H9 (cell line): Measurements from ENCODE around the gene SRRM3. TPM values are rescaled to one million over a fixed set of nuclear protein-coding genes. Genes with fewer than 3 reads are reported as not detected.

ENCODE experiments used
- DNase-seq: peaks from one replicate; pipeline ENCODE4 v3.0.0-alpha.2; 2017
- H2AFZ ChIP-seq: one replicate; pipeline ENCODE4 v1.6.1; 2013; ENCODE audit warnings: mild to moderate bottlenecking, low read length, control low read depth, moderate library complexity
- H2AK5ac ChIP-seq: 2 replicates; pipeline ENCODE4 v1.6.1; 2013; ENCODE audit warnings: low read length, control low read depth, mixed read lengths; ENCODE audit not compliant: insufficient read length
- H2BK120ac ChIP-seq: one replicate; pipeline ENCODE4 v1.6.1; 2013; ENCODE audit warnings: low read depth, mild to moderate bottlenecking, low read length, control low read depth, inconsistent platforms; ENCODE audit not compliant: poor library complexity, severe bottlenecking
- H2BK12ac ChIP-seq: 2 replicates; pipeline ENCODE4 v1.6.1; 2013; ENCODE audit warnings: low read length, control low read depth, mixed read lengths, low read depth; ENCODE audit not compliant: insufficient read length
- H2BK15ac ChIP-seq: 2 replicates; pipeline ENCODE4 v1.6.1; 2013; ENCODE audit warnings: low read depth, low read length, control low read depth
- H2BK20ac ChIP-seq: one replicate; pipeline ENCODE4 v1.6.1; 2013; ENCODE audit warnings: low read depth, mild to moderate bottlenecking, low read length, control low read depth, inconsistent platforms; ENCODE audit not compliant: poor library complexity, severe bottlenecking
- H2BK5ac ChIP-seq: 2 replicates; pipeline ENCODE4 v1.6.1; 2013; ENCODE audit warnings: low read length, control low read depth, mixed read lengths; ENCODE audit not compliant: insufficient read length
- H3K14ac ChIP-seq: 2 replicates; pipeline ENCODE4 v1.6.1; 2013; ENCODE audit warnings: low read length, control low read depth; ENCODE audit not compliant: insufficient read depth
- H3K18ac ChIP-seq: 2 replicates; pipeline ENCODE4 v1.6.1; 2013; ENCODE audit warnings: low read depth, mild to moderate bottlenecking, mixed read lengths, low read length, control low read depth; ENCODE audit not compliant: insufficient read length
- H3K23ac ChIP-seq: 2 replicates; pipeline ENCODE4 v1.6.1; 2013; ENCODE audit warnings: low read length, control low read depth, mixed read lengths, low read depth; ENCODE audit not compliant: insufficient read length
- H3K23me2 ChIP-seq: 2 replicates; pipeline ENCODE4 v1.6.1; 2013; ENCODE audit warnings: low read depth, mild to moderate bottlenecking, mixed read lengths, low read length, control low read depth; ENCODE audit not compliant: insufficient read length, poor library complexity, severe bottlenecking
- H3K27ac ChIP-seq: 2 replicates; pipeline ENCODE4 v1.5.1; 2013; ENCODE audit warnings: low read length, control low read depth, mixed read lengths, low read depth; ENCODE audit not compliant: insufficient read length
- H3K27me3 ChIP-seq: 2 replicates; pipeline ENCODE4 v1.6.1; 2013; ENCODE audit warnings: low read length, control low read depth, inconsistent platforms; ENCODE audit not compliant: insufficient read depth
- H3K4ac ChIP-seq: 2 replicates; pipeline ENCODE4 v1.6.1; 2013; ENCODE audit warnings: low read depth, mild to moderate bottlenecking, control low read depth, inconsistent platforms, low read length, moderate library complexity
- H3K4me1 ChIP-seq: 2 replicates; pipeline ENCODE4 v1.6.1; 2013; ENCODE audit warnings: low read length, control low read depth, inconsistent platforms; ENCODE audit not compliant: insufficient read depth
- H3K4me2 ChIP-seq: 2 replicates; pipeline ENCODE4 v1.6.1; 2013; ENCODE audit warnings: low read length, control low read depth, mixed read lengths; ENCODE audit not compliant: insufficient read length, insufficient read depth
- H3K56ac ChIP-seq: 2 replicates; pipeline ENCODE4 v1.6.1; 2013; ENCODE audit warnings: low read depth, mild to moderate bottlenecking, mixed read lengths, low read length, control low read depth; ENCODE audit not compliant: insufficient read length
- H3K79me1 ChIP-seq: 2 replicates; pipeline ENCODE4 v1.6.1; 2013; ENCODE audit warnings: low read depth, mild to moderate bottlenecking, moderate library complexity, low read length, control low read depth, inconsistent platforms; ENCODE audit not compliant: insufficient read depth, poor library complexity, severe bottlenecking
- H3K79me2 ChIP-seq: 2 replicates; pipeline ENCODE4 v1.6.1; 2013; ENCODE audit warnings: low read length, control low read depth, inconsistent platforms; ENCODE audit not compliant: insufficient read depth
- H3K9ac ChIP-seq: 2 replicates; pipeline ENCODE4 v1.6.1; 2013; ENCODE audit warnings: low read length, control low read depth, mixed read lengths; ENCODE audit not compliant: insufficient read length; ENCODE audit errors: extremely low read depth
- H3K9me3 ChIP-seq: one replicate; pipeline ENCODE4 v1.6.1; 2013; ENCODE audit warnings: low read depth, low read length, inconsistent platforms; ENCODE audit not compliant: control insufficient read depth
- H3T11ph ChIP-seq: one replicate; pipeline ENCODE4 v1.6.1; 2013; ENCODE audit warnings: mild to moderate bottlenecking, low read length, control low read depth, inconsistent platforms
- H4K20me1 ChIP-seq: one replicate; pipeline ENCODE4 v1.6.1; 2013; ENCODE audit not compliant: control insufficient read depth, insufficient read length, insufficient read depth
- H4K5ac ChIP-seq: 2 replicates; pipeline ENCODE4 v1.6.1; 2013; ENCODE audit warnings: low read depth, mild to moderate bottlenecking, mixed read lengths, low read length, control low read depth; ENCODE audit not compliant: insufficient read length
- H4K8ac ChIP-seq: replicated peaks from 2 replicates; pipeline ENCODE4 v1.6.1; 2013; ENCODE audit warnings: low read length, control low read depth, mixed read lengths, low read depth; ENCODE audit not compliant: insufficient read length
- H4K91ac ChIP-seq: 2 replicates; pipeline ENCODE4 v1.6.1; 2013; ENCODE audit warnings: low read depth, mild to moderate bottlenecking, moderate library complexity, mixed read lengths, low read length, control low read depth; ENCODE audit not compliant: insufficient read length
- H3K27ac Mint-ChIP-seq, 3 experiments: 2 replicates in 2 of 3; 3 replicates in 1 of 3; pipeline ENCODE4 v1.8.0; 2020 to 2021; ENCODE audit warnings: mixed read lengths in 3 of 3, mild to moderate bottlenecking in 1 of 3, moderate library complexity in 1 of 3
- H3K27me3 Mint-ChIP-seq: 2 replicates; pipeline ENCODE4 v1.8.0; 2021; ENCODE audit warnings: low read depth, mild to moderate bottlenecking, moderate library complexity, mixed read lengths
- H3K36me3 Mint-ChIP-seq, 3 experiments: 2 replicates in 2 of 3; 3 replicates in 1 of 3; pipeline ENCODE4 v1.8.0; 2020 to 2021; ENCODE audit warnings: low read depth in 3 of 3, mixed read lengths in 3 of 3; ENCODE audit not compliant: insufficient read depth in 1 of 3
- H3K4me1 Mint-ChIP-seq, 2 experiments: 2 replicates each; pipeline ENCODE4 v1.8.0; 2020; ENCODE audit warnings: mixed read lengths in 2 of 2
- H3K4me3 Mint-ChIP-seq, 2 experiments: 2 replicates in 1 of 2; 3 replicates in 1 of 2; pipeline ENCODE4 v1.8.0; 2020 to 2021; ENCODE audit warnings: mild to moderate bottlenecking in 2 of 2, mixed read lengths in 2 of 2, moderate library complexity in 1 of 2
- H3K9me3 Mint-ChIP-seq, 2 experiments: 2 replicates in 1 of 2; 3 replicates in 1 of 2; pipeline ENCODE4 v1.8.0; 2020; ENCODE audit warnings: mild to moderate bottlenecking in 2 of 2, mixed read lengths in 2 of 2, moderate library complexity in 1 of 2
- WGBS: extraction: QIAGEN DNeasy Blood & Tissue Kit; methylation state at CpG from one replicate; pipeline ENCODE4 v1.1.7; 2013; ENCODE audit warnings: missing lambda C conversion rate, low lambda C conversion rate, mixed read lengths; ENCODE audit not compliant: insufficient read length; ENCODE audit errors: extremely low coverage; 5-methylcytosine and 5-hydroxymethylcytosine counted together
- total RNA-seq: library from RNA; stranded (reverse); gene quantifications from 2 replicates; pipeline ENCODE4 v1.2.1, GENCODE V29; 2021
- TF ChIP-seq, protein P1 (sequence below): fragments of 200-600 bp; sonication (generic); conservative IDR thresholded peaks from 3 replicates; pipeline ENCODE4 v1.8.0; 2021; ENCODE audit warnings: antibody characterized with exemption, mild to moderate bottlenecking

The SRRM3 gene
- total RNA-seq, 1 experiment from 2014 or later: 11.0 TPM

- no peak overlapping the region for H4K5ac ChIP-seq
- Mint-ChIP-seq H3K4me3 (peak overlapping the region in 1 of 2 experiments; percentile 52; a peak in 2 of 5 replicates), H3K27ac (peak overlapping the region in 2 of 3 experiments; percentile 72 to 93; a peak in 4 of 7 replicates), H3K36me3 (no peaks in the 10 kb centered on the region), H3K27me3 (peaks cover 9% of the 10 kb centered on the region), H3K4me1 (peaks cover 30 to 53% of the 10 kb centered on the region in 2 experiments), H3K9me3 (no peaks in the 10 kb centered on the region)
- H2BK120ac ChIP-seq: no peak overlapping the region
- H4K20me1 ChIP-seq: no peaks in the 10 kb centered on the region
- H3K4me1 ChIP-seq: peaks cover 9% of the 10 kb centered on the region; the same call in 1 of the 2 replicates
- H2BK15ac ChIP-seq: no peak overlapping the region
- H3K18ac ChIP-seq: no peak overlapping the region
- peak; percentile 88 for DNase-seq
- H2BK20ac ChIP-seq: no peak overlapping the region
- H2AFZ ChIP-seq: no peak overlapping the region
- no CpG with 5 or more reads among the region's 4 CpGs for WGBS
- no peak overlapping the region for H3K56ac ChIP-seq
- no peaks in the 10 kb centered on the region for H3K79me1 ChIP-seq
- H3K9me3 ChIP-seq: no peaks in the 10 kb centered on the region
- H2AK5ac ChIP-seq: no peak overlapping the region
- TF ChIP-seq, protein P1, sequence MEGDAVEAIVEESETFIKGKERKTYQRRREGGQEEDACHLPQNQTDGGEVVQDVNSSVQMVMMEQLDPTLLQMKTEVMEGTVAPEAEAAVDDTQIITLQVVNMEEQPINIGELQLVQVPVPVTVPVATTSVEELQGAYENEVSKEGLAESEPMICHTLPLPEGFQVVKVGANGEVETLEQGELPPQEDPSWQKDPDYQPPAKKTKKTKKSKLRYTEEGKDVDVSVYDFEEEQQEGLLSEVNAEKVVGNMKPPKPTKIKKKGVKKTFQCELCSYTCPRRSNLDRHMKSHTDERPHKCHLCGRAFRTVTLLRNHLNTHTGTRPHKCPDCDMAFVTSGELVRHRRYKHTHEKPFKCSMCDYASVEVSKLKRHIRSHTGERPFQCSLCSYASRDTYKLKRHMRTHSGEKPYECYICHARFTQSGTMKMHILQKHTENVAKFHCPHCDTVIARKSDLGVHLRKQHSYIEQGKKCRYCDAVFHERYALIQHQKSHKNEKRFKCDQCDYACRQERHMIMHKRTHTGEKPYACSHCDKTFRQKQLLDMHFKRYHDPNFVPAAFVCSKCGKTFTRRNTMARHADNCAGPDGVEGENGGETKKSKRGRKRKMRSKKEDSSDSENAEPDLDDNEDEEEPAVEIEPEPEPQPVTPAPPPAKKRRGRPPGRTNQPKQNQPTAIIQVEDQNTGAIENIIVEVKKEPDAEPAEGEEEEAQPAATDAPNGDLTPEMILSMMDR: no peak
- no peaks in the 10 kb centered on the region for H3K27me3 ChIP-seq
- H3K4me2 ChIP-seq: no peak overlapping the region
- no peak overlapping the region for H3K27ac ChIP-seq
- H3K4ac ChIP-seq: no peak overlapping the region
- H2BK5ac ChIP-seq: no peak overlapping the region
- H3K23ac ChIP-seq: no peak overlapping the region
- H3T11ph ChIP-seq: no peak overlapping the region
- H3K79me2 ChIP-seq: no peaks in the 10 kb centered on the region
- no peak overlapping the region for H4K91ac ChIP-seq
- no peaks in the 10 kb centered on the region for H3K23me2 ChIP-seq
- no peak overlapping the region for H4K8ac ChIP-seq
- no peak overlapping the region for H2BK12ac ChIP-seq
- H3K9ac ChIP-seq: no peak overlapping the region
- no peak overlapping the region; the same call in 1 of the 2 replicates for H3K14ac ChIP-seq
Measured at GRCh38 chr7:76198202-76198601, 3.5 kb upstream of the SRRM3 start.
